Measurements from ENCODE around the gene DDX54. TPM values are rescaled to one million over a fixed set of nuclear protein-coding genes. Genes with fewer than 3 reads are reported as not detected.
"Not testable (repeated sequence)": the region's sequence is repeated elsewhere in the genome, so short reads cannot be mapped to it uniquely, and the experiment has no call there.

DDX54 gene
- total RNA-seq, 2 donors from 2014 or later = 77.3 to 96.2 TPM

- Mint-ChIP-seq H3K27ac (peak overlapping the region; percentile 87 to 93), H3K9me3 (no peaks in the 10 kb centered on the region), H3K36me3 (peaks cover 0 to 7% of the 10 kb centered on the region in 2 donors)
- DNase-seq (ENCODE audit: low spot score in 2 of 2) = peak; percentile 28 to 65
- ATAC-seq = no peak
These were observed 36.9 kb upstream of the DDX54 start for GRCh38 chr12:113221997-113222729.

DNA sequence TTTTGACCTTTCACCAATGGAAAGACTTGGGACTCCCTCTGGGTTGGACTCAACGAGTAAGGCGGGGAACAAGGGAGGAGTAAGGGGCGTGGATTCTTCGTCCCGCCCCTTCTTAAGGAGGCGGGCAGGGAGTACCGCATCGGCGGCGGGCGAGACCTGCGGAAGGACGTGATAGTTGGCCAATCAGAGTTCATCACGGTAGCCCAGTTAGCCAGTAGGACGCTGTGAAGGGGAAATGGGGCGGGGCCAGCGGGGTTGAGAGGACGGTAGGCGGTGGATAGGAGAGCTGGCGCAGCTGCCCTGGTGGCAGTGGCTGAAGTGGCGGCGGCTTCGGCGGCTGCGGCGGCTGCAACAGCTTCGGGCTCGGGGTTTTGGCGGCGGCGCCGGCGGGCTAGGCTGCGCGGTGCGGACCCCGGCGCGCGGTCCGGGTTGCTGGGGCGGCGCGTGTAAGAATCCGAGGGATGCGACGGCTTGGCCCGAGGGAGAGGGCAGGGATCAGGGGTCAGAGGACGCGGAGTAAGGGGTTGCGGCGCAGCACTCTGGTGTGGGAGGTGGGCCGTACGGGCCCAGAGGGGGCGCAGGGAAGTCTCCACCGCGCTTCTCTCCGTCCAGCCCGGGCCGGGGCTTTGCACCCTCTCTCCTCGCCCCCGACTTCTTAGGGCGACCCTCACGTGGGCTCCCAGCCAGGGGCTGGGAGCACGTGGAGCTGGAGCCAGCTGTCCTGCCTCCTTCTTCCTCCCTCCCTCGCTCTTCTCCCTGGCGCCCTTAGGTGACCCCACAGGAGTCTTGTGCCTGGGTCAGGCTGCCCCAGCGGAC is 36.1 kb upstream of the DDX54 start, which contains the start of gene TPCN1:
Gene TPCN1, plus strand, starts transcription at position 284 of the 816 bp plus-strand sequence. CDS start 5,389 bp downstream, outside the sequence.
- DNase-seq (ENCODE audit: low spot score in 2 of 2) = peak; percentile 99 to 100
- Mint-ChIP-seq H3K36me3 (peaks cover 0 to 7% of the 10 kb centered on the region in 2 donors), H3K9me3 (no peaks in the 10 kb centered on the region), H3K27ac (peak within 1 kb of the TSS; percentile 87 to 93)
- peak; percentile 92 to 94 for ATAC-seq

DNA sequence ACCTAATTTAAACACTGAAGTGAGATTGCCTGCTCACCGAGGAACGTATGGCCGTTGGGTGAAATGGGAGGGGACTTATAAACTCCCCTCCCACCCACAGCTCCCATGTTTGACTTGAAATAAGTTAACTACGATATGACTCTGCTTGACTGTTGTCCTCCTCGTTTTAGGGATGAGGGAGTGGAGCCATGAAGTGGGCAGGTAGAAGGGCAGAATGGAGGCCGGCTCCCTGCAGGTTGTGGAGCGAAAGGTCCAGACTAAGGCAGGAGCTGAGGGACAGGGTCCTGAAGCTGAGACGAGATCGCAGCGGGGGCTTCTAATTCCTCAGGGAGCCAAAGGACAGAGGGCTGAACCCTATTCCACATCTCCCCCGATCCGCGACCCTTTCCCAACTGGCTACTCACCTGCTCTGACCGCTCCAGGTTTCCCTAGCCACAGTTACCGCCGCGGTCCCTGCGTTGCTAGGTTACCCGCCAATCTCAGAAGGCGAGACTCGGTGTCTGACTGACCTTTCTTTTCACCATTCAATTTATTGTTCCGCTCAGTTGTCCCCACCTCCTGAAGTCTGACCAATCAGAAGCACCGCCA is 35.4 kb upstream of the DDX54 start:
- no peak for DNase-seq (ENCODE audit: low spot score in 2 of 2)
- H3K27ac Mint-ChIP-seq = peak overlapping the region; percentile 51 to 93
- no peaks in the 10 kb centered on the region for H3K9me3 Mint-ChIP-seq
- ATAC-seq = no peak
- H3K36me3 Mint-ChIP-seq = peaks cover 0 to 7% of the 10 kb centered on the region in 2 donors

DNA sequence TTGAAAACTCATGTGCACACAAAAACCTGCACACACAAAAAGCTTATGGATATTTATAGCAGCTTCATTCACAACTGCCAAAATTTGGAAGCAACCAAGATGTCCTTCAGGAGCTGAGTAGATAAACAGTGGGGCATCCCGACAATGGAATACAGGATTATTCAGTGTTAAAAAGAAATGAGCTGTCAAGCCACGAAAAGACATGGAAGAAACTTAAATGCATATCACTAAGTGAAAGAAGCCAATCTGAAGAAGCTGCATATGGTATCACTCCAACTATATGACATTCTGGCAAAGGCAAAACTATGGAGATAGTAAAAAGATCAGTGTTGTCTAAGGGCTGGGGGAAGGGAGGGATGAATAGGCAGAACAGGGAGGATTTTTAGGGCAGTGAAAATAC is 30.7 kb upstream of the DDX54 start:
- H3K9me3 Mint-ChIP-seq = no peaks in the 10 kb centered on the region
- peaks cover 0 to 4% of the 10 kb centered on the region in 2 donors for H3K36me3 Mint-ChIP-seq
- H3K27ac Mint-ChIP-seq = no peak overlapping the region
- ATAC-seq = no peak
- DNase-seq (ENCODE audit: low spot score in 2 of 2) = no peak

DNA sequence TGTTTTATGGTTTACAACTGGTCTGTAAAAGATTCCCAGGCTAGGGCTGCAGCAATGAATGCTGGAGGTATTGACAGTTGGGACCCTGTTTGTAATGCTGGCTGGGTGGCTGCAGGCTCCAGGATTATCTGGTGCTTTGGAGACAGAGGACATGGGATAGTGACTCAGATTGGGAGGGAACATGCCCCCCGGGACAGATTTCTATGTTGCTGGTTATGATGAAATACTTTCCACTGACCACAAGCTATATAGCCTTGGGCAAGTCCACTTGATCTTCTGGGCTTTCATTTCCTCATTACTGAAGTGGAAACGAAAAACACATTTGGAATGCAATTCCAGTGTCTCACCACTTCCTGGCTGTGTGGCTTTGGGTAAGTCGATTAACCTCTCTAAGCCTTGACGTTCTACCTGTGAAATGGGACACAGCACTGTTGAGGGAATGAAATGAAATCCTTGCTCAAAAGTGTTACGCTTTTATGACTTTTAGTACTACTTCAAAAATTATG is 29.7 kb upstream of the DDX54 start:
- peaks cover 0 to 5% of the 10 kb centered on the region in 2 donors for H3K9me3 Mint-ChIP-seq
- peak; percentile 63 to 90 for ATAC-seq
- no peak for DNase-seq (ENCODE audit: low spot score in 2 of 2)
- H3K27ac Mint-ChIP-seq = no peak overlapping the region
- H3K36me3 Mint-ChIP-seq = peaks cover 0 to 10% of the 10 kb centered on the region in 2 donors

GRCh38 chr12:113211160-113211559 is 25.9 kb upstream of the DDX54 start:
- ATAC-seq (no peak), DNase-seq (ENCODE audit: low spot score in 2 of 2) (no peak)
- peaks cover 0 to 9% of the 10 kb centered on the region in 2 donors for H3K9me3 Mint-ChIP-seq
- H3K27ac Mint-ChIP-seq = peak overlapping the region in 1 of 2 donors; percentile 1
- peaks cover 4 to 20% of the 10 kb centered on the region in 2 donors for H3K36me3 Mint-ChIP-seq

GRCh38 chr12:113208041-113208934 is 23.0 kb upstream of the DDX54 start:
- Mint-ChIP-seq H3K9me3 (peaks cover 0 to 10% of the 10 kb centered on the region in 2 donors), H3K27ac (peak overlapping the region; percentile 91 to 96), H3K36me3 (peaks cover 4 to 21% of the 10 kb centered on the region in 2 donors)
- DNase-seq (ENCODE audit: low spot score in 2 of 2) (peak; percentile 60 to 89), ATAC-seq (peak; percentile 87 to 90)

GRCh38 chr12:113207613-113208040 is 22.3 kb upstream of the DDX54 start:
- ATAC-seq (peak in 1 of 2 donors; percentile 27), DNase-seq (ENCODE audit: low spot score in 2 of 2) (no peak)
- H3K9me3 Mint-ChIP-seq = peaks cover 0 to 10% of the 10 kb centered on the region in 2 donors
- H3K36me3 Mint-ChIP-seq = peaks cover 4 to 21% of the 10 kb centered on the region in 2 donors
- H3K27ac Mint-ChIP-seq = peak overlapping the region; percentile 3 to 91

- not testable (repeated sequence) for DNase-seq (ENCODE audit: low spot score in 2 of 2); H3K9me3 Mint-ChIP-seq; ATAC-seq
- H3K36me3 Mint-ChIP-seq = peaks cover 4 to 21% of the 10 kb centered on the region in 2 donors
- H3K27ac Mint-ChIP-seq = peak overlapping the region in 1 of 2 donors; percentile 48
These were observed 21.5 kb upstream of the DDX54 start for GRCh38 chr12:113206802-113207201.

- no peak for ATAC-seq
- peaks cover 4 to 11% of the 10 kb centered on the region in 2 donors for H3K36me3 Mint-ChIP-seq
- H3K27ac Mint-ChIP-seq = no peak overlapping the region
- H3K9me3 Mint-ChIP-seq = peaks cover 0 to 5% of the 10 kb centered on the region in 2 donors
- DNase-seq (ENCODE audit: low spot score in 2 of 2) = no peak
These were observed 19.5 kb upstream of the DDX54 start for GRCh38 chr12:113204804-113205203.

- DNase-seq (ENCODE audit: low spot score in 2 of 2) = no peak
- H3K36me3 Mint-ChIP-seq = peaks cover 4 to 11% of the 10 kb centered on the region in 2 donors
- H3K9me3 Mint-ChIP-seq = peaks cover 0 to 5% of the 10 kb centered on the region in 2 donors
- no peak for ATAC-seq
- H3K27ac Mint-ChIP-seq = peak overlapping the region in 1 of 2 donors; percentile 88
These were observed 18.8 kb upstream of the DDX54 start for GRCh38 chr12:113203852-113204760.

DNA sequence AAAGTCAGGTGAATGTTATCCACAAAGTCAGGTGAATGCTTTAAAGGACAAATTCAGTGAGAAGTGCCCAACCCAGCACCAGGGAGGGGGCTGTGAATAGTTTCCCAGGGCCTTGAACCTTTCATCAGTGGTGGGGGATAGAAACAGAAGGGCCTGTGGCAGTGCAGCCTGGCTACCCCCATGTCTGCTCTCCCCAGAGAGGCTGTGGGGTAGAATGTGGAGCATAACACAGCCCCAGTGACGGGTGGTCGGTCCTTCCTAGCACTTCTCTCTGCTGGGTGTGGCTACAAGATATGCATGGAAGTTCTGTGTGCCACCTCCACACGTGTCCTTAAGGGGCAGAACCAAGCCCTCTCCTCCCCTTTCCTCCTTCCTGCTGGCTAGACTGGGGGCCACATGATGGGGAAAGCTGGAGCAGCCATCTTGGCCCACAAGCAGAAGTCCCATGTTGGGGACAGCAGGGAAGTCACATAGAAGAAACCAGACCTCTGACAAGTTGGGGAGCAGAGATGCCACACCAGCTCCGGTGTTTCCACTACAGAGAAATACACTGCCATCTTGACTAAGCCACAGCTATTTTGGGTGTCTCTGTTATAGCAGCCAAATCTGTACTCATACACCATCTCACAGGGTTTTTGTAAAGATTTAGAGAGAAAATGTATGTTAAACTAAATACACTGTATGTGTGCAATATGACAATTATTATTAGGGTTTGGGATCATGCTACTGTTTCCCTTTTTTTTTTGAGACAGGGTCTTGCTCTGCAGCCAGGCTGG is 17.2 kb upstream of the DDX54 start:
- Mint-ChIP-seq H3K36me3 (peaks cover 4 to 10% of the 10 kb centered on the region in 2 donors), H3K27ac (no peak overlapping the region), H3K9me3 (peaks cover 0 to 5% of the 10 kb centered on the region in 2 donors)
- DNase-seq (ENCODE audit: low spot score in 2 of 2) = no peak
- ATAC-seq = no peak

GRCh38 chr12:113201187-113202177 is 16.2 kb upstream of the DDX54 start:
- DNase-seq (ENCODE audit: low spot score in 2 of 2) (no peak), ATAC-seq (no peak)
- H3K9me3 Mint-ChIP-seq = peaks cover 0 to 4% of the 10 kb centered on the region in 2 donors
- peaks cover 2 to 4% of the 10 kb centered on the region in 2 donors for H3K36me3 Mint-ChIP-seq
- H3K27ac Mint-ChIP-seq = no peak overlapping the region

All from activated naive CD4-positive, alpha-beta T cell treated with anti-CD3 and anti-CD28 coated beads, Interleukin-2, amount 50 U/mL, for 72 hours (primary cell).